Activated CD4-positive, alpha-beta T cell treated with anti-CD3 and anti-CD28 coated beads, Interleukin-2, Interleukin-4, amounts not matched to agents 100 ng/mL and 50 ng/mL, durations not matched to agents 16 hours and 8 hours (primary cell): Measurements from ENCODE around the gene DOCK4.

Experiments used
- DNase-seq: peaks from one replicate; pipeline ENCODE4 v3.0.0-alpha.2; 2020; ENCODE audit warnings: low spot score

Gene DOCK4

DNA sequence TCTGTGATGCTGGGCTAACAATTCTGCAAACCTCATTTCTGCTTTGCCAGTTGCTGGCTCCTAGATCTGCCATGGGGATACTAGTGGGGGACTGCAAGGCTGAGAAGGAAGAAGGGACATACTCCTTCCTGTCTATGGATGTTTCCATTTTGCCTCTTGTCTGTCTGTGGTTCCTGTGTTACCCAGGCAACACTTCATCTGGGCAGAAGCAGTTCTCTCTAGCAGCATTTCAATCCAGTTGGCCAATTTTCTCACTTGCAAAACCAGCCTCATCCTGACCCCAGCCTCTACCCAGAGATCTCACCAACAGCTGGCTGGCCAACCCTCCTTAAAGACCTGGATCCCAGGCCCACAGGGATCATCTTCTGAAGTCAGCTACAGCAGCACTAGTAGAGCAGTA is 131.7 kb downstream of the DOCK4 start:
- DNase-seq: no peak

DNA sequence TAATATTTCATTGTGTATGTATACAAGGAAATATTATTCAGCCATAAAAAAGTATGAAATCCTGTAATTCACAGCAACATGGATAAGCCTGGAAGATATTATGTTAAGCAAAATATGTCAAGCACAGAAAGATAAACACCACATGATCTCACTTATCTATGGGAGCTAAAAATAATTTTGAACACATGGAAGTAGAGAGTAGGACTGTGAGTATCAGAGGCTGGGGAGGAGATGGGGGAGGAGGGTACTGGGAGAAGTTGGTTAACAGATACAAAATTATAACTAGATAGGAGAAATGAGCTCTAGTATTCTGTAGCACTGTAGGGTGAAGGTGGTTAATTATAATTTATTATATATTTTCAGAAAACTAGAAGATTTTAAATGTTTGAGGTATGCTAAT is 132.7 kb downstream of the DOCK4 start:
- no peak for DNase-seq

DNA sequence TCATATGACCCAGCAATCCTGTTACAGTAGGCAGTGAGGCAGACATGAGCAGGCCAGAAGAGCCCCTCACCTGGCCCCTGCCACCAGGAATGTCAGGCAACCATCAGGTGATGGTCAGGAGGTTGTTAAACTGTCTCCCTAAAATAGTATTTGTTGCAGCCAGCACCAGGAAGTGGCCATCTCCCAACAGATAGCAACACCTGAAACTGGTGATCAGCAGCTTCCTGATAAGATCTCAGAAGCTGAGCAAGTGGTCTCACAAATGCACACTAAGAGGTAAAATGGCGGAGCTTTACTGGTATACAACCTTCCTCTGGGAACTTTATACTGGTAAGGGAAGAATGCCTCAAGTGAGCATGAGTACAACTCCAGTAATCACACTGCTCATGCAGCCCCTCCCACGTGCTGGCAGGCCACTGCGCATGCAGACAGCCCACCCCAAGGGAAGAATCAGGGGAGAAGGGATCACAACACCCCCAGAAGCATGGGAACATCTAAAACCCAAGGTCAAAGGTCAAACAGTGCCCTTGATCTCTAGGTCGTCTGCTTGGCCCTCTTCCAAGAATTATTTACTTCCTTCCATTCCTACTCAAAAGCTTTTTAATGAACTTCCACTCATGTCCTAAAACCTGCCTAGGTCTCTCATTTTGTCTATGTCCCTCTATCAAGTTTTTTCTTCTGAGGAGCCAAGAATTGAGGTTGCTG is 133.5 kb downstream of the DOCK4 start:
- no peak for DNase-seq

DNA sequence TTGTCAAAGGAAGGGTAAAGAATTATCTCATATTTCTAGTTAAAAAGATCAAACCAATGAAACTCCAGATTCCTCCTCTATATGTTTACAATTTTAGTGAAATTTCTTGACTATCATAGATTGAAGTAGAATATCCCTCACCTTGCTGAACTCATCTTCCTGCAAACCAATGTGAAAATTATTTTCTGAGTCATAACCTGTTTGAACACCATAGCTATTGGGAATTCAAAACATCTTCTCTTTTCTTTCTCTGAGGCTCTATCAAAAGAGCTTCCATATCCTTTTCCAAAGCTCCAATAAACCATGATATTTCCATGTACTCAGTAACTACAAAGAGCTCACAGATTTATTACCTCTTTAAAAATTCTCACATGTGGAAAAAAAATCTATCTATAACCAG is 134.3 kb downstream of the DOCK4 start:
- DNase-seq: no peak

DNA sequence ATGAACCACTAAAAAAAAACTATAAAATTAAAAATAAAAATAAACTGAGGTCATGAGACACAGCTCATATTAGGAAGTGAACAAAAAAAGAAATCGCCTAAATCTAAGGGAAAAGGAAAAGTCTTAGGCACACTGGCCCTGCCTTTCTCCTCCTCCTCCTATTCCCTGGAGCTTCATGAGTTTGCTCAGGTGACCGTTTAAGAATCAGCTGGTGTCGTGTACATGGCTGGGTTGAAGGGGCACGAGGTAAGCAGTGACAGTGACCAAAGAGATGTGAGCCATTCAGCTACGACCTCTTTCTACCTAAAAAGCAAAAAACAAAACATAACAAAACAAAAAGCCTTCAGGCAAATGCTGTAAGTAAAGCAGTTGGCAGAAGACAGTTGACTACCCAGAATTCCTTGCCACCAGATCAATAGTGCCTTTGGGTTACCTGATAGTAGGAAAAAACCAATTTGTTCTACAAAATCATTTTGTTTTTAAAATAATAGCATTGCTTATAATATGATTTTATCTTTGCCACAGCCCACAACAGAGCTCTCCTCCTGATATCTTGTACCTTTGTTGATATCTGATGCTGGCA is 135.4 kb downstream of the DOCK4 start:
- no peak for DNase-seq

DNA sequence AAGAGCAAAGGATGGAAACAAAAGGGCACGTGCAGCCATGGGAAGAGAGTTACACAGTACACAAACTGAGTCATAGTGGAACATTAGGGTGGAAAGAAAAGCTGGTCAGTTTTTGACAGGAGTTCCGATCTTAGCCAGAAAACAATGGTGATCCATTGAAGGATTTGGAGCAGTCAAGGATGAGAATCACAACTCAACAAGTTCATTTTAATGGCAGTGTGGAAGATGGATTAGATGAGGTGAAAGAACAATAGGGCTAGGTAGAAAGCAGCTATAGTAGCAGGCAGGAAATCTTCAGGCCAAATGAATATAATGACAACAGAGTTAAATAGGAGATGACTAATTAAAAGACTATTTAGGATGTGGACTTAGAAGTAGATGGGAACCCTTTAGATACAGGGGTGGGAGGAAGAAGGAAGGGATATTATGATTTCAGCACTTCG is 136.3 kb downstream of the DOCK4 start:
- no peak for DNase-seq

DNA sequence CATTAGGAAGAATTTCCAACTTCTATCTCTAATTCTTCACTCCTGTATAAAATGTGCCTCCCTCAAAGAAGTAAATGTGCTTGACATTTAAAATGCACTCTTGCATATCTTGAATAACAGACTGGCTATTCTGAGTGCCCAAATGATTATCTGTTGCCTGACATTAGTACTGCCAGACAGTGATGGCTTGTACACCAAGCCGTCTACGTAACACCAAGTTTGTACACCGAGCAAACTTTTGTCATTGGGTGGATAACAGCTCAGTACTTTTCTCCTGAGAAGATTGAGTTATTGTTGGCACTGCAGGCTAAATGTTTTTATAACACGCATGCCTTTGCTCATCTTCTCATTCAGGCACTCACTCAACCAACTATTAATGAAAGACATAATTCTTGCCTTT is 137.2 kb downstream of the DOCK4 start:
- no peak for DNase-seq

DNA sequence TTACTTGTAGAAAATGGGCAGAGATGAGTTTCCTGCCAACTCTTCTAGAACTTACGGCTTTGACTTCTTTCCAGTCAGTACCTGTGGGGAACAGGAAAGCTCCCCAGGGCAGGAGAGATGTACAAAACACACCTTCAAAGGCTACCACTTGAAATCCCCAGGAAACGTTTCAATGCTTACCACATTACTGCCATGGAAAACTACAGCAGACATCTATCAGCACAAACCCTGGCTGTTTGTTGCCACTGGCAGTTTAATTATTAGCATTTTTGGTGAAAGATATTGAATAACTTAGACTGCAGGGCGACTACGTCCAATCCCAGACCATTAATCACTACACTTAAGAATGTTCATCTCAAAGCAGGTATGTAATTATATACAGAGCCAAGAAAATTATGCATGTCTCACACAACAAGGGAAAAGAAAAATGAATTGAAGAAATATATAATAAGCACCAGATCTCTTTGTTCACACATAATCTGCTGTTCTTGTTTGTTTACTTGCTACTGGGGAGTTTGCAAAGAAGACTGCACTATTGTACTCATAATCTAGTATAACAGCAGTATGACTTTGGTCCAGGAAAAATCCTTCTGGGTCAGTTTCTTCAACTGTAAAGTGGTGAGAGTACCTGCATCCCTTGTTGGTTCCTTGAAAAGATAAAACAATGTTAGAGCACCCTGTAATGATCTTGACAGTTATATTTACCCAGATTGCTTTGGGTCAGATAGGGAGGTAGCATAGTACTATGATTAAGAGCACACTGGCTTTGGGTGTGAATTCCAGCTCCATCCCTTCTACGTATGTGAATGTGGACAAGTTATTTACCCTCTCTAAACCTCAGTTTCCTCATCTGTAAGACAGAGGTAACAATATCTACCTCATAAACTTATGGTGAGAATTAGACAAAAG is 138.3 kb downstream of the DOCK4 start:
- no peak for DNase-seq

DNA sequence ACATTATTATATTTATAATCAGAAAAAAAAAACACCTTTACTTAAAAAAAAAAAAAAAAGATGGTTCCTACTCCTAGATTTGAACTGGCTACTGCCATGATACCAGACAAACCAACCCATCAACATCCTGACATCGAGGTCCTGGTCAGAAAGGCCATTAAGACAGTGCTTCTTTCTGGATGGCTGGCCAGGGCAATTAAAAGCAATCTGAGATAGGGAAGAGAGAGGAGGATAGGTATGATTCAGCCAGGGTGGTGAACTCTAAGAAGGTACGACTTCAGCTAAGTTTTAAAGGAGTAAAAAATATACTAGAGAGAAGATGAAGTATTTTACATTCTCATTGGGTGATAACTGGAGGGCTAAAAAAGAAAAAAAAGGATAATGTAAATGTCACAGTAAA is 139.0 kb downstream of the DOCK4 start:
- no peak for DNase-seq

DNA sequence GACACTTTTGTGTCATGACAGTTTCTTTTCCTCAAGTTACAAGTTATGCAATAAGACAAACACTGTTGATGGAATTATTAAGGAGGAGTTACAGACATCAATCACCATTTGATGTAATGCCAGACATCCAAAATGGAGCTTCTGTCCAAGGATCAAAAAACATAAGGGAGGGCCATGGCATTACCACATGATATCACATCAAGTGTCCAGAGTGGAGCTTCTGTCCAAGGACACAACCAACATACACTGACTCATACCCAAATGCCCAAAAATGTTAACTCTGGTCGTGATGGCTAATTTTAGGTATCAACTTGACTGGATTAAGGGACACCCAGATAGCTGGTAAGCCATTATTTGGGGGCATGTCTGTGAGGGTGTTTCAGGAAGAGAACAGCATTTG is 140.4 kb downstream of the DOCK4 start:
- no peak for DNase-seq

DNA sequence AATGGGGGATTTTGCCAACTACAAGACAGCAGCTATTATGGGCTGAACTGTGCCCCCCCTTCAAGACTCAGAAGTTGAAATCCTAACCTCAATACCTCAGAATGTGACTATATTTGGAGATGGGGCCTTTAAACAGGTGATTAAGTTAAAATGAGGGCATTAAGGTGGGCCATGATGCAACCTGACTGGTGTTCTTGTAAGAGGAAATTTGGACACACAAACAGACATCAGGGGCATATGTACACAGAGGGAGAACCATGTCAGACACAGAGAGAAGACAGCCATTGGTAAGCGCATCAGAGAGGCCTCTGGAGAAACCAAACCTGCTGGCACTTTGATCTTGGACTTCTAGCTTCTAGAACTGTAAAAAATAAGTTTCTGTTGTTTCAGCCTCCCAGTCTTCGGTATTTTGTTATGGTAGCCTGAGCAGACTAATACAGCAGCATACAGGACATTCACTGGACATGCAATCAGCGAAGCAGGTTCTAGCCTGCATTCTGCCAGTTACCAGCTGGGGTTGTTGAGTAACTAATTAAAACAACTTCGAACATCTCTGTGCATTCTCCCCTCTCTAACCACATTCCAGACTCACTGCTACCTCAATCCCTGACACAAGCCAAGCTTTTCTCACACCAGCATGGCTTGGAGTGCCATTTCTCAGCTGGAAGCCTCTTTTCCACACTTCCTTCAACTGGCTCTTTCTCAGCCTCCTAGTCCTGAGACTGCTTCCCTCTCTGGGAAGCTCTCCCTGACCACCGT is 141.4 kb downstream of the DOCK4 start:
- DNase-seq: no peak

DNA sequence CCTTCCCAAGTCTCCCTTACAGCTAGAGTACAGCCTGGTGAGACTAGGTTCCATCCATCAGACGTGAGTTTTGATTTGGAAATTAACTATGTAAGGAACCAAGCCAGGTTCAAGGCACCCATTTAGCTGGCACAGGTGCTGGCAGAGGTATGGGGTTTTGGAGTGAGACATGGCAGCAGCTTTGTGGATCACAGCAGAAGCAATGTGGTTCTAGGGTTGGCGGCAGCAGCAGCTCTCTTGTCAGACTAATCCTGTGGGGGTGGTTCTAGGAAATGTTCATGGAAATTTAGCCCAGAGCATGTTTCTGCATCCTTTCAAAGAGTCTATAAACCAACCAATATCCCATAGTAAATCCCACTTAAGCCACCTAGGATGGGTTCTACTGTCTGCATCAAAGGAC is 142.2 kb downstream of the DOCK4 start:
- DNase-seq: no peak

DNA sequence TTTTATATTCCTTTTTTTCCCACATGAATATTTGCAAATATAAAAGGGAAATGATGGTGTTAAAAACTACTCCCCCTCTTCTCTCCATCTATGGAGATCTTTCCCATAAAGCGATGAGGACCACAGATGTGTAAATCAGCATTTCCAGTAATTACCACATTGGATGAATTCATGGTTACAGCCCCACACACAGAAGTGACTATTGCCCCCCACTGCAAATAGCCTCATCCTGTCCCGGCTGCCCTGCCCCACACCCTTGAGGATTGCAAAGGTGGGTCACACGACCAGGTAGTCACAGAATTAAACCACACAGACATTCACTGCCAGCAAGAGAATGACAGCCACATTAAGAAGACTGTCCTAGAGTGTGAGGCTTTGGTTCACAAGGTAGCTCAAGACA is 145.1 kb downstream of the DOCK4 start:
- no peak for DNase-seq

DNA sequence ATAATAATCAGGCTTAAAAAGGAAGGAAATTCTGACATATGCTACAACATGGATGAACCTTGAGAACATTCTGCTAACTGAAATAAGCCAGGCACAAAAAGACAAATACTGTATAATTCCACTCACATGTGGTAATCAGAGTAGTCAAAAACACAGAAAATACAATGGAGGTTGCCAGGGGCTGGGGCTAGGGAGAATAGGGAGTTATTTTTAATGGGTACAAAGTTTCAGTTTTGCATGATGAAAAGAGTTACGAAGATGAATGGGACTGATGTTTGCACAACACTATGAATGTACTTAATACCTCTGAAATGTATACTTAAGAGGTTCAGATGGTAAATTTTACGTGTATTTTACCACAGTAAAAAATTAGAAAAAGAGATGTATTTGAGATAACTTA is 145.6 kb downstream of the DOCK4 start:
- no peak for DNase-seq

DNA sequence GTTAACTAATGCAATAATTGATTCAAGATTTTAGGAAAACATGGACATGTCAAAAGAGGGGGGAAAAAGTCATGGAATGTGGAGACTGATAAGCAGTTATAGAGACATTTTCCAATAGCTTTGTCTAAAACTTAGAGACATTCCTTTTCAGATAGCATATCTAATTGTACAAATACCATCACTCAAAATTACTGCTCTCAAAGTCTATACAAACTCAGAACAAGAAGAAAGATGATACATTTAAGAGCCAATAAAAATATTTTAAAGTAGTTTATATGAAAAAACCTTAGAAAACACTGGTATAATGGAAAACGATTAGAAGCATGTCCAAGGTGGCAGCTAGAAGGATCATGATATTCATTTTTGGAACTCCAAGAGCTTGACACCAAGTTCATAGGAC is 146.5 kb downstream of the DOCK4 start:
- DNase-seq: no peak

DNA sequence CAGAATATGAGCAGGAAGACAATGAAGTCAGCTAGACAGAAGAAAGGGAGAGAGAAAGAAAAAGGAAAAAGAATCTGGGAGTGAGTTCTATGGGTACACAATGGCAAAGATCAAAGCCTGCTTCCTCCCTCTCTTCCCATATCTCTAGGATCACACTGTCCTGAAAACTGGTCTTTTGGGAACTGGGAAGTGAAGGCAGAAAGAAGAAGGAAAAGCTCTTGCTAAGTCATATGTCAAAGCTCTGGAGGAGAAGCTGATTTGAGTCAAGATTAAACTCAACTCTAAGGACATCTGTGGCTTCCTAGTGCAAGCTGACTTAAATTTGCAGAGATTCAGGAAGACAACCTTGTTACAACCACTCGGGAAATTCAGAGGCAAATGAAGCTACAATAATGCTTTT is 147.5 kb downstream of the DOCK4 start:
- DNase-seq: no peak

DNA sequence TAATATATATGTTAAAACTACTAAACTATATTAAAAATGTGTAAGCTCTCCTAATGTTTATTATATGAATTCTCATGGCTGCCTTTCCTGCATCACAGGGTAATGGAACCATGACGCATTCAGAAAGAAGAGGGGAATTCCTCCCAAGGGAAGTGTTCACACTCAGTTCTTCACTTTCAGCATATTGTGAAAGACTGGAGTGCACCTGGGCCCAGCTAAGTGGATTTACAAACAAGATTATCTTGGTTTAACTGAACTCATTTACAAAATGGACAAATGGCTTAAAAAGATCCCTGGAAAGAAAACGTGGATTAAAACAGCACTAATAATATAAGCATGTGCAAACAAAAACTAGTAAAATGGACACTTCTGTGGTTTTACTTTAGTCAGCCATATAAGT is 149.8 kb downstream of the DOCK4 start:
- DNase-seq: peak; percentile 17

DNA sequence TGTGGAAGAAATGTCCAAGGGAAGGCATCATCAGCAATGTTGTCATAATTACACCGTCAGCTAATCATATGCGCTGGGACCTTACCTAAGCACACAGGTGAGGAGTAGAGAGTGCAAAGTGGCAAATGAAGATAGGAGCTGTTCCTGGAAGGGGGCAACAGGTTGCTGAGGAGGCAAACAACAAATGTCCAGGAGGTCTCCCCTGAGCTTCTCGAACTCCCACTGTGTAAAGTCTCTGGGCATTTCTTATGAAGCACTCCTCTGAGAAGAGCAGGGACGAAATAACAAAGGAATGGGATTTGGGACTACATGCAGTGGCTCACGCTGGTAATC is 152.5 kb downstream of the DOCK4 start:
- DNase-seq: no peak

DNA sequence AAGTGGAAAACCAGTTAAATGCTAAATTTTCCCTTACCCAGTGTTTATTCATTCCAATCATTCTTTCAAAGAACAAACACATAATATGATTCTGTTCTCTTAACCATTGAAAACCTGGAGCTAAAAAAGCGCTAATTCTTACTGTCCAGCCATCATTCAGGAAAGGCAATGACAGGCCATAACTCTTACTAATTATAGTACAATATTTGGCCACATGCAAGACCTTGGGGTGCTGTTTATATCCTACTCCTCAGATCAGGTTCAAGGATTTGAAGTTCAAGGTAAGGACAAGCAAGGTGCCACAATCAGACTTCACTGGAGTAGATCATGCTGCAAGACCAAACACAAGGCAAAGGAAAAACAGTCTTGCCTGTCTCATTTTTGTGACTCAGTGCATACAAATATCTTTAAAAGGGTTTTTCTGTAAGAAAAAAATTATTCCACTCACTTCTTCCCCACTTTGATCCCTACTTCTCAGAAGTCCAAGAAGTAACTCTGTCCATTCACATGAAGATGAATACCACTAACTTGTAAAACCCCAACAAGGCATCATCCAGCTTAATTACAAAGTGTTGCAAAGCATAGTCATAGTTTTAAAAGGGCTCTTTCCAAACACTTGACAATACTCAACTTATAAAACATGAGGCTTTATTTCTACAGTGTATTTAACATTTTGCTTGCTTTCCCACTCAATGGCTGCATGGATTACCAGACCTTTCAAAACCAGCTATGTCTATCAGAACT is 153.0 kb downstream of the DOCK4 start:
- DNase-seq: no peak

DNA sequence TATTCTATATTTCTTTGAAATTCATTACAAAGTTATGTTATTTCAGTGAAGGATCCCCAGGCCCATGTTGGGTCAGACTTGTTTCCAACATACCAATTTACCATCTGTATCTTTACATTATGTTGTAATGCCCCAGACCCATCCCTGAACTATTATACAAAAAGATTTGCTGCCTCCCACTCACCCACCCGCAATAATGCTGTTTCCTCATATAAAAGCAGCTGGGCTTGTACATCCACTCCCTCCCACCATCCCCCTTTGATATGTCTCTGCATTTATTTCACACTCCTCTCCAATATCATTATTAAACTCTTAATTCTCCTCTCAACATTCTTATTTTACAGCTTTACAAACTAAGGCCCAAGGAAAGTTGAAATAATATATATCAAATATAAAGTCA is 153.7 kb downstream of the DOCK4 start:
- DNase-seq: no peak

DNA sequence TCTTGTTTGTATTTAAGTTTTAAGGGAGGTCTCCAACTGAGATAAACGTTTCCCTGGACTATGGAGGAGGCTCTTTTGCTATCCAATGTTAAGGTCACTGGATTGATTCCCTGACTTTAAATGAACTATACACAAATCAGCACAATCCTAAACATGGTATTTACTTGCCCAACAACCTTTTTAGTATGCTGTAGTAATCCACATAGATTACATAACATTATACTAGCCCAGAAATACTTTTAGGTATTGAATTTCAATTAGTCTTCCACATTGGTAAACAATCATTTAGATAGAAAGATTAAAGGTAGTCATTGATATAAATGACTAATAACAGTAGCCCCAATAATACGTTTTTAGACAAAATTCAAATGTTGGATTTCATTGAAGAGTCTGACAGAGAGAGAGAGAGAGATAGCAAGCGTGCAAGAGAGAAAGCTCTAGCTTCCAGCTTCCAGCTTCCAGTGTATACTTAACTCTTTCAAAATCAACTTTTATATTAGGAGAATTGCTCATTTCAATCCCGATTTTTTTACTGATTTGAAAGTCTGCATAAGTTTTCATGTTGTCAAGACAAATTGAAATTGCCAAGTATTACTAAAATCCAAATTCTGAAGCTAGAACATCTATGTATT is 155.8 kb downstream of the DOCK4 start:
- DNase-seq: no peak
